ENCODE data around the gene CDYL.

- no peak for TF ChIP-seq POLR2A (IDR thresholded peaks at IDR 0.05)
- TF ChIP-seq, protein P1, sequence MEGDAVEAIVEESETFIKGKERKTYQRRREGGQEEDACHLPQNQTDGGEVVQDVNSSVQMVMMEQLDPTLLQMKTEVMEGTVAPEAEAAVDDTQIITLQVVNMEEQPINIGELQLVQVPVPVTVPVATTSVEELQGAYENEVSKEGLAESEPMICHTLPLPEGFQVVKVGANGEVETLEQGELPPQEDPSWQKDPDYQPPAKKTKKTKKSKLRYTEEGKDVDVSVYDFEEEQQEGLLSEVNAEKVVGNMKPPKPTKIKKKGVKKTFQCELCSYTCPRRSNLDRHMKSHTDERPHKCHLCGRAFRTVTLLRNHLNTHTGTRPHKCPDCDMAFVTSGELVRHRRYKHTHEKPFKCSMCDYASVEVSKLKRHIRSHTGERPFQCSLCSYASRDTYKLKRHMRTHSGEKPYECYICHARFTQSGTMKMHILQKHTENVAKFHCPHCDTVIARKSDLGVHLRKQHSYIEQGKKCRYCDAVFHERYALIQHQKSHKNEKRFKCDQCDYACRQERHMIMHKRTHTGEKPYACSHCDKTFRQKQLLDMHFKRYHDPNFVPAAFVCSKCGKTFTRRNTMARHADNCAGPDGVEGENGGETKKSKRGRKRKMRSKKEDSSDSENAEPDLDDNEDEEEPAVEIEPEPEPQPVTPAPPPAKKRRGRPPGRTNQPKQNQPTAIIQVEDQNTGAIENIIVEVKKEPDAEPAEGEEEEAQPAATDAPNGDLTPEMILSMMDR (IDR thresholded peaks at IDR 0.05 in 4 of 5, conservative IDR thresholded peaks at IDR 0.05 in 1 of 5), result no peak
Observed at GRCh38 chr6:4880363-4880762, 104.2 kb downstream of the CDYL start.

Measured in gastrocnemius medialis (tissue), 4 donors.